ENCODE results near the gene ATP5MK.

DNA sequence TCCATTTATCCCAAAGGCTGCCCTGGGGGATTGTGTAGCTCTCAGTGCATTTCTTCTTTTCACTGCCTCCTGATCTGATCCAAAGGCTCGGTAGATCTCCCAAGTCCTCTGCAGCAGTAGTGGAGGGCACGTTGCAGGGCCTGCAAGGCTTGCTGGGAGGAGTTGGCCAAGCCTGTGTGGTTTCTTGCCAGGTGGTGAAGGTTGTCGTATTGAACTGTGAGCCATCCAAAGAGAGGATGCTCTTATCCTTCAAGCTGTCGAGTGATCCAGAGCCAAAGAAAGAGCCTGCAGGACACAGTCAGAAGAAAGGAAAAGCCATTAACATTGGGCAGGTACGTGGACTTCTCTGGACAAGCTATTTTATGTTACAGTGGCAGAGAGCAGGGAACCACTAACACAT is 21.3 kb upstream of the ATP5MK start:
- TF ChIP-seq EZH2phosphoT487 (IDR thresholded peaks at IDR 0.05; ENCODE audit: borderline replicate concordance) (no peak), ZNF274 (IDR thresholded peaks at IDR 0.05; ENCODE audit: low read depth, low read length) (no peak), SP1 (IDR thresholded peaks at IDR 0.05; ENCODE audit: low read depth) (no peak), EZH2 (IDR thresholded peaks at IDR 0.05) (no peak), POLR2AphosphoS5 (IDR thresholded peaks at IDR 0.05; ENCODE audit: low read depth, low read length) (no peak), ELF1 (IDR thresholded peaks at IDR 0.05; ENCODE audit: borderline replicate concordance, low read depth) (no peak), TCF7L2 (IDR thresholded peaks at IDR 0.05; ENCODE audit: borderline replicate concordance, extremely low read depth, insufficient read depth, insufficient read length) (no peak), POLR2A (IDR thresholded peaks at IDR 0.05; ENCODE audit: borderline replicate concordance, extremely low read depth, insufficient read depth, insufficient read length) (no peak)
- TF ChIP-seq, protein P1, sequence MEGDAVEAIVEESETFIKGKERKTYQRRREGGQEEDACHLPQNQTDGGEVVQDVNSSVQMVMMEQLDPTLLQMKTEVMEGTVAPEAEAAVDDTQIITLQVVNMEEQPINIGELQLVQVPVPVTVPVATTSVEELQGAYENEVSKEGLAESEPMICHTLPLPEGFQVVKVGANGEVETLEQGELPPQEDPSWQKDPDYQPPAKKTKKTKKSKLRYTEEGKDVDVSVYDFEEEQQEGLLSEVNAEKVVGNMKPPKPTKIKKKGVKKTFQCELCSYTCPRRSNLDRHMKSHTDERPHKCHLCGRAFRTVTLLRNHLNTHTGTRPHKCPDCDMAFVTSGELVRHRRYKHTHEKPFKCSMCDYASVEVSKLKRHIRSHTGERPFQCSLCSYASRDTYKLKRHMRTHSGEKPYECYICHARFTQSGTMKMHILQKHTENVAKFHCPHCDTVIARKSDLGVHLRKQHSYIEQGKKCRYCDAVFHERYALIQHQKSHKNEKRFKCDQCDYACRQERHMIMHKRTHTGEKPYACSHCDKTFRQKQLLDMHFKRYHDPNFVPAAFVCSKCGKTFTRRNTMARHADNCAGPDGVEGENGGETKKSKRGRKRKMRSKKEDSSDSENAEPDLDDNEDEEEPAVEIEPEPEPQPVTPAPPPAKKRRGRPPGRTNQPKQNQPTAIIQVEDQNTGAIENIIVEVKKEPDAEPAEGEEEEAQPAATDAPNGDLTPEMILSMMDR (IDR thresholded peaks at IDR 0.05 in 2 of 3, conservative IDR thresholded peaks at IDR 0.05 in 1 of 3; ENCODE audit: borderline replicate concordance in 1 of 3, insufficient read depth in 1 of 3, low read depth in 2 of 3, low read length in 2 of 3) = no peak
- TF ChIP-seq, protein P2, sequence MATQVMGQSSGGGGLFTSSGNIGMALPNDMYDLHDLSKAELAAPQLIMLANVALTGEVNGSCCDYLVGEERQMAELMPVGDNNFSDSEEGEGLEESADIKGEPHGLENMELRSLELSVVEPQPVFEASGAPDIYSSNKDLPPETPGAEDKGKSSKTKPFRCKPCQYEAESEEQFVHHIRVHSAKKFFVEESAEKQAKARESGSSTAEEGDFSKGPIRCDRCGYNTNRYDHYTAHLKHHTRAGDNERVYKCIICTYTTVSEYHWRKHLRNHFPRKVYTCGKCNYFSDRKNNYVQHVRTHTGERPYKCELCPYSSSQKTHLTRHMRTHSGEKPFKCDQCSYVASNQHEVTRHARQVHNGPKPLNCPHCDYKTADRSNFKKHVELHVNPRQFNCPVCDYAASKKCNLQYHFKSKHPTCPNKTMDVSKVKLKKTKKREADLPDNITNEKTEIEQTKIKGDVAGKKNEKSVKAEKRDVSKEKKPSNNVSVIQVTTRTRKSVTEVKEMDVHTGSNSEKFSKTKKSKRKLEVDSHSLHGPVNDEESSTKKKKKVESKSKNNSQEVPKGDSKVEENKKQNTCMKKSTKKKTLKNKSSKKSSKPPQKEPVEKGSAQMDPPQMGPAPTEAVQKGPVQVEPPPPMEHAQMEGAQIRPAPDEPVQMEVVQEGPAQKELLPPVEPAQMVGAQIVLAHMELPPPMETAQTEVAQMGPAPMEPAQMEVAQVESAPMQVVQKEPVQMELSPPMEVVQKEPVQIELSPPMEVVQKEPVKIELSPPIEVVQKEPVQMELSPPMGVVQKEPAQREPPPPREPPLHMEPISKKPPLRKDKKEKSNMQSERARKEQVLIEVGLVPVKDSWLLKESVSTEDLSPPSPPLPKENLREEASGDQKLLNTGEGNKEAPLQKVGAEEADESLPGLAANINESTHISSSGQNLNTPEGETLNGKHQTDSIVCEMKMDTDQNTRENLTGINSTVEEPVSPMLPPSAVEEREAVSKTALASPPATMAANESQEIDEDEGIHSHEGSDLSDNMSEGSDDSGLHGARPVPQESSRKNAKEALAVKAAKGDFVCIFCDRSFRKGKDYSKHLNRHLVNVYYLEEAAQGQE (IDR thresholded peaks at IDR 0.05; ENCODE audit: low read depth) = no peak

Data from HCT116 (cell line).